SK-N-MC (cell line): ENCODE results near the gene C1QTNF1.

Experiments used
- EZH2 ChIP-seq: fragments of 200-600 bp; sonication (generic); IDR thresholded peaks from one replicate; pipeline ENCODE4 v1.6.1; 2017; ENCODE audit warnings: antibody characterized with exemption
- POLR2AphosphoS5 ChIP-seq: IDR thresholded peaks from 2 replicates; pipeline ENCODE4 v1.6.1; 2012; ENCODE audit warnings: mild to moderate bottlenecking, low read depth, low read length, borderline replicate concordance

DNA sequence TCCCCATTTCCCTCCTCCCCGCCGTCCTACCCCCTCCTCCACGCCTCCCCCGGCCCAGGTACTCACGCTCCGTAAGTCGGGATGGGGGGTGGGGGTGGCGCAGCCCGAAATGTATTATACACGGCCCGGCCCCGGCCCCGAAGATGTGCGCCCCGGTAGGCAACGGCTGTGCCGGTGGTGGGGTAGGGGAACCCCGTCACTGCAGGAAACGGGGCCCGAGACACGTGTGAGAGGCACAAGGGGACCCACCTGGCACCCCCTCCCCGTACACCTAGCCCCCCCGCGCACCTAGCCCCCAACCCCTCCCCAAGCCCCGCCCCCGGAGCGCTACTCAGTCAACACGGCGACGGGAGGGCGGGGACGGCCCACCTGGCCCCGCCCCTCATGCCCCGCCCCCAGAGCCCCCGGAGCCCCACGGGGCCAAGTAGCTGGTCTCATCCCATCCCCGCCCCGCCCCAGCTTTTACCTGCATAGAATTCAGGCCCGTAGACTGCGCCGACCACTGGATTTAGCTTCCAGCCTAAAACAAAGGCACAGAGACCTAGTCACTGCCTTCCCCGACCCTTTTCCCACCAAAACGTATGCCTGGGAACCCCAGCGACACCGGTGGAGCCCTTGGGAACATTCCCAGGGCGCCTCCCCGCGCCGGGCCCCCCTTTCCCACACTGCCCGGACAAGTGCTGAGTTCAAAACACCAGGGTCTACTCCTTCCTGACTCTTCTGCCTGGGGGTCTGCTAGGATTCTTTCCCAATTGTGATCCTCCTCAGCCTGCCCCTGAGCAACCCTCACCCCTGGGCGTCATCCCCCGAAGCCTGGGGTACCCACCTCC is 73.5 kb downstream of the C1QTNF1 start:
- TF ChIP-seq POLR2AphosphoS5 (no peak), EZH2 (no peak)
